GM13976 (cell line): Measurements from ENCODE around the gene CCR6.

Experiments used
- DNase-seq: peaks from one replicate; pipeline ENCODE4 v3.0.0; 2012; ENCODE audit warnings: low spot score
- CTCF ChIP-seq: IDR thresholded peaks from 2 replicates; pipeline ENCODE4 v1.5.1; 2012; ENCODE audit warnings: borderline replicate concordance, mild to moderate bottlenecking; ENCODE audit not compliant: insufficient read depth; ENCODE audit errors: extremely low read depth, missing control alignments, control extremely low read depth
- in situ Hi-C: fragments of 300-500 bp; cut with MboI; formaldehyde crosslinking; loops from one replicate; pipeline ENCODE4 v1.12.0; 2022; ENCODE audit warnings: low sequenced_read_pairs, mixed read lengths, inconsistent platforms; ENCODE audit not compliant: unreplicated experiment

The CCR6 gene

DNA sequence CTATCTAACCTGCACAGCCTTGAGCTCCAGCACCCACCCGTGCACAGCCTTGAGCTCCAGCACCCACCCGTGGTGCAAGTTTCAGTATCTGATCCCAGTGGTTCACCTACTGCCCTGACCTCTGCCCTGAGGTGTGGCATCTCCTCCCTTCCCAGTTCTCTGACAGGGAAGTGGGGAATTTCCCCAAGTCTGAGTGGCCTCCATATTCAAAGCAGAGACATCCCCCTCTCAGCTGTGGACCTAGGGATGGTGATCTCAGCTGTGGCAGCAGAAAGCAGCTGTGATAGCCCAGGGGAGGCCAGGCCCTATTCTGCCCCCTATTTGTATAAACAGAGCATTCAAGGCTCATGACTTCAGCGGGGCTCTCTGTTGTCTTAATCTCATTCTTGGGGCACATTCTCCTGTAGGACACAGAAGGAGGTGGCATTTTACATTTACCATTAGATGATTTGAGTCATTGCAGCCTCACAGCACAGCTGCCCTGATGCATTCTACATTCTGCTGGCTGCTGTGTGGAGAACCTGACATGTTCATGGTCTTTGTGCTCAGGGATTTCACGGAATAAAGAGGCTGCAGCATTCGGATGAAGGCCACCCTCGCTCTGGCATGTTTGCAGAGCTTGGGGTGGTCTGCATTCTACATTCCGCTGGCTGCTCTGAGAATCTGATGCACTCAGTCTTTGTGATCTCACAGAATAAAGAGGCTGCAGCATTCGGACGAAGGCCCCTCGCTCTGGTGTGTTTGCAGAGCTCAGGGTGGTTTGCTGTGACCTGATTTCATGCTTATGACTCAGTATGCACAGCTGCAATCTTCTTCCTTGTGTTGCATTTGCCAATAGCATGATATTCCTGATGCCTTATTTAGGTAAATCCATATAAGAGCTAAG is 17.9 kb downstream of the CCR6 start:
- TF ChIP-seq CTCF = no peak
- in situ Hi-C loops = no loop called here
- no peak for DNase-seq

DNA sequence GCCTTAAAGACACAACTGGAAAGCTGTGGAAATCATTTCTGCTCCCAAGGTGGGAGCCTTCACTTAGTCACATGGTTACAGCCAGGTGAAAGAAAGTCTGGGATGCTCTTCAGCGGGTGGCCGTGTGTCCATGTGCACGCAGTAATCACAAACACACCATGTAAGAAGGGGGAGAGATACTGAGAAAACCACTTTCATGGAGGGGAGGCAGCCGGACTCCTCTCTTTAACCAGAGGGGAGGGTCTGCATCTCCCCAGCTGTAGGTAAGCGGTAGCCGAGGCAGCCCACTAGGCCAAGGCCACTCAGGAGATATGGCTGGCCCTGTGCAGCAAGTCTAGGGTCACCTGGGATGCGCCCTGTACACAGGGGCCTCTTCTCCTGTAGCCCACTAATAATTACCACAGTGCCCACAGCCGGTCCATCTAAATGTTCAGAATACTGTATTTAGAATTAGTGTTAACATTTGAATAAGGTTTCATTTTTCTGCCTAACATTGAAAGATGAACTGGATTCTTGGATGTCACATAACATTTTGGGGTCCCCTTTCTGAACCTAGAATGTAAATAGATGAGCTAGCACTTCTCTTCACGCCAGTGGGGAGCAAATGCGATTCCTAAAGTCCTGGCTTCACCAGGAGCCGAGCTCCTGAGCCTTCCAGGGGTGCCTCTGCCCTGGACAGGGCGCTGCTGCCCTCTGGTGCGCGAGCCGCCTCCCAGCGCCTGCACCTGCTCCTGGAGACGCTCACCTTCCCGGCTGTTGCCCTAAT is 19.0 kb downstream of the CCR6 start:
- peak; percentile 83 for DNase-seq
- in situ Hi-C loops = no loop called here
- peak; percentile 91 for TF ChIP-seq CTCF

- in situ Hi-C loops = no loop called here
- DNase-seq = no peak
- no peak for TF ChIP-seq CTCF
Measured at GRCh38 chr6:167142433-167142761, 19.5 kb downstream of the CCR6 start.

GRCh38 chr6:167143041-167143440 is 20.1 kb downstream of the CCR6 start:
- no peak for TF ChIP-seq CTCF
- DNase-seq = no peak
- in situ Hi-C loops = no loop called here

- no peak for DNase-seq
- TF ChIP-seq CTCF = no peak
- in situ Hi-C loops = no loop called here
Measured at GRCh38 chr6:167145461-167145860, 22.6 kb downstream of the CCR6 start.

DNA sequence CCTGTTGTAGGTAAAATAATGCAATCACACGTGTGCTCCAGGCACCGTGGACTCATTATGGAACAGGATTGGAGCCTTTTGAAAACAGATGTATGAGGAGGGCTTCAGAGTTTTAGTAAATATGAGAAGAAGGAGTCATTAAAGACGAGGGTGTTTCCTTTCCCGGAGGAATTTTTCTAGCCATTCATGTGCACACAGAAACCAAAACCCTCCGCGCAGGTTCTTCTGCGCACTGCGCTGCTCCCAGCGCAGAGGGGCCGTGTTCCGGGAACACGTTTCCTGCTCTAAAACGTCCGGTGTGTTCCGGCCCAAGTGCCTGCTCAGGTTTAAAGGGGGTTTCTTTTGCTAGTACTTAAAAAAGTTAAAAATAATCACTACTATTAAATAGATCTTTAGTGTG is 23.2 kb downstream of the CCR6 start:
- in situ Hi-C loops = no loop called here
- DNase-seq = no peak
- no peak for TF ChIP-seq CTCF
